Fibroblast of skin of left biceps (primary cell): Measurements from ENCODE around the gene POLR2L.

Experiments used
- DNase-seq, 2 experiments: peaks; one replicate each; pipeline ENCODE4 v3.0.0-alpha.2; 2013; ENCODE audit warnings: low read depth in 2 of 2

The POLR2L gene

DNA sequence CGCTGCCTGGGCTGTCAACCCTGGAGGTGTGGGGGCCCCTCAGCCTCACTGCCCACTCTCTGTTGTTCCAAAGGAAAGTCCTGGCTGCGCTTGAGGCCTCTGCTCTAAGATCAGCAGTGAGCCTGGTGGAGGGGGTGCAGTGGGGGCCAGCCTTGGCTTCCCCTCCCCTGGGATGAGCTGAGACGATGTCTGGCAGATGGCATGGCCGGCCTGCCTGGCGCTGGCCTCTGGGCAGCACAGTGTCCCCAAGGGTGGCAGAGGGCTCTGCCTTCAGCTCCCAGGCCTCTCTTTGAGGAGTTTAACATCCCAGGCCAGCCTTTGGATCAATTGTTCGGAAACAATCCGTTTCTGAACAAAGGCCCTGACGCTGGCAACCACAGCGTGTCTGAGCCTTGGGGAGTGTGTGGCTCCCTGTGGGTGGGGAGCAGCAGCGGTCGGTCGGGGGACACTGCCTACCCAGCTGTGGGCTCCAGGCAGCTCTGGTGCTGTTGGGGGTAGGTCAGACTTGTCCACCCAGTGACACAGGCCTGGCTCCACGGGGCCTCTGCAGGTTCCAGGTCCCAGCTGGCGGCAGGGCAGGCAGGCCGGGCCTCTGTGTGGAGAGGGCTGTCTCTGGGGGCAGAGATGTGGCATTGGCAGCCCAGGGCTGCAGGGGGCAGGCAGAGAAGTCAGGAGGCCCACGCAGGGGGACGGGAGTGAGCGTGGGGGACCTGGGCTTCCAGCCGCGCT, 12.4 kb upstream of the POLR2L start:
- no peak for DNase-seq

DNA sequence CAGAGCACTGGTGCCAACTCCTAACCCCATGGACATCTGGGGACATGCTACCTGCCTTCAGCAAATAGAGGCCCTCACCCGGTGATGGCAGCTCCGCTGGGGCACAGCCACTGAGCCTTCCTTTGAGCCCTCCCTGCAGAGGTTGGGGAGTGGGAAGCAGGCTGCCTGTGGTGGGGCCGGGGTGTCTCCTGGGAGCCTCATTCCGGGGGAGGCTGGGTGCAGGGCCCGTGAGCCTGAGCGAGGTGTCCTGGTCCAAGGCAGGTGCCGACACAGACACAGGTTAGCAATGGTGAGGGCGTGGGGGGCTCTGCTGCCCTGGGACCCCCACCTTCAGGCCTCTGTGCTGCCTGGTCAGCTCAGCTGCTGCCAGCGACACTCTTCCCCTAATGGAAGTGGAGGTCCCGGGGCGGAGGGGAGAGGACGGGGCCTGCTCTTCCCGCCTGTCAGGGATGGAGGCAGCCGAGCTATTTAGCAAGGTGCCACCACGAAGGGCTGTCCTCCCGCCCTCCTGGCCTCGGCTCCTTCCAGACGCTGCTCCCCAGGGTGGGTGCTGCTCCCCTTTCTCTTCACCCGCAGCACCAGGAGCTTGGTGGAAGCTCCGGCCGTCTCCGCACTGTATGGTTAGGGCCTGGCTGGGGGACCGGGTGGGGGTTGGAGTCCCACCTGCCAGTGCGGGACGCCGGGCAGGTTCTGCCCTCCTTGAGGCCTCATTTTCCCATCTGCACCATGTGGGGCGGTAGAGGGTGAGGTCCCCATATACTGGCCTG, 11.5 kb upstream of the POLR2L start:
- DNase-seq: no peak

GRCh38 chr11:852762-853161, 10.4 kb upstream of the POLR2L start:
- DNase-seq: no peak

DNA sequence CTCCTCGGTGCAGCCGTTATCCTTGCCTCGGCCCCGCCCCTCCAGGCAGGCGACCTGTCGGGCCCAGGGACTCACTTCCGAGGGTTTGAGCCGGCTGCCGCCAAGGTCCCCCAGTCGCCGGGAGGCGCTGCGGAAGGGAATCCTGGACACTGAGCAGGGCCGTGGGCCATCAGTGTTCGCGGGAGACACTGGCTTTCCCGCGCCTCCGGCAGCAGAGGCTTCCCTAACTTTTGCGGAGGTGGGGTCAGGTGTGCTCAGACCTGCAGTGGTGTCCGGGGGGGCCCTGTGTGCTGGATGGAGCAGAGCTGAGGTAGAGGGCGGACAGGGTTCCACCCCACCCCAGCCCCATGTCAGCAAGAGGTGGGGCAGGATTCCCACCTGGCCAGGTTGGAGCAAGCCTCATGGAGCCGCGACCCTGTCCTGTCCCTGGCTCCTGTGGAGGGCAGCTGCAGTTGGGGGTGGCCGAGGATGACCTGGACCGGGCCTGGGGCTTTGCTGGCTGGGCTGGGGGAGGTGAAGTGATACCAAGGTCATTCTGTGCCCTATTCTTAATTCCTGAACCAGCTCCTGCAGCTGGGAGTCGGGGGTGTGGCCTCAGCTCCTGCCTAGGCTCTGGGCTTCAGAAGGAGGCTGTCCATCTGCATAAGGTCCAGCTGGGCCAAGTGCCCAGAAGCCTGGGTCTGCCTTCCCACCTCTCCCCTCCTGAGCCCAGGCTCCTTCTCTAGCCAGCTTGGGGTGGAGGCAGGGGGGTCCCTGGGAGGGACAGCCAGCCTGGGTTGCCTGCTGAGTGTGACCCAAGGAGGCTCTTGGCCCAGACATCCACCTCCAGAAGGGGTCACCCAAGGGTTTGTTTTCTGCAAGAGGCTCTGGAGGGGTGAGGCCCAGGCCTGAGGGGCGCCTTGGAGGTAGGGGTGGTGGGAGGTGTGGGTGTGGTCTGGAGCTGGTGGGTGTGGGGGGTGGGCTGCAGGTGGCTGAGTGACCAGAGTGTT, 8.7 kb upstream of the POLR2L start:
- no peak for DNase-seq

DNA sequence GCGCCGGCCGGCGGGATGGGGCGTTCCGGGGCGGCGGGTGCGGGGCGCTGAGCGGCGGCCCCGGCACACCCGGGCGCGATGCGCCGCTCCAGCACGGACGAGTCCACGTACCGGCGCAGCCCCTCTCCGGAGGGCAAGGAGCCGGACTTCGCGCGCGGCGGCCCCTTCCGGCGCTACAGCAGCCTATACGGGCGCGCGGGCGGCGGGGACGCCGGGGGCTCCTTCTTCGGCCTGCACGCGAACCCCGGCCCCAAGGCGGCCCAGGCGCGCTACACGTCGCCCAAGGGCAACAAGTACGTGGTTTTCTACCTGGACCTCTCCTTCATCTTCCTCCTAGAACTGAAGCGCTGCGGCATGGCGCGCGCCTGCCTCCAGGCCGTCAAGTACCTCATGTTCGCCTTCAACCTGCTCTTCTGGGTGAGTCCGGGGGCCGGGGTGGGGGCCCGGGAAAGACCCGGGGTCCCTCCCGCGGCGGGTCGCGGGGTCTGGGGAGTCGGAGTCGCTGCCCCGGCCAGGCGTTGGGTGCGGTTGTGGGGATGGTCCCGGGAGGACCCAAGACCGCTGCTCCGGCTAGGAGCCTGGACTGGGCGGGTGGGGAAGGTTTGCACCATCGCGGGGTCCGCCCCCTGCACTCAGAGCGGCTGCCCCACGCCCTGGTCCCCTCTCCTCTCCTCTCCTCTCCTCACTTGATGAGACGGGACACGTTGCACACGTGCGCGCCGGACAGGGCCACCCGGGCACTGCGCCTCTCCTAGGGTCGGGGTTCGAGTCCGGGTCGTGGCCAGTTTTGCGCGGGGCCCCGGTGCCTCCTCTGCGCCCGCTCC, 7.8 kb upstream of the POLR2L start:
- DNase-seq: no peak

- DNase-seq: no peak
Observed at GRCh38 chr11:849104-849824, 6.9 kb upstream of the POLR2L start.

DNA sequence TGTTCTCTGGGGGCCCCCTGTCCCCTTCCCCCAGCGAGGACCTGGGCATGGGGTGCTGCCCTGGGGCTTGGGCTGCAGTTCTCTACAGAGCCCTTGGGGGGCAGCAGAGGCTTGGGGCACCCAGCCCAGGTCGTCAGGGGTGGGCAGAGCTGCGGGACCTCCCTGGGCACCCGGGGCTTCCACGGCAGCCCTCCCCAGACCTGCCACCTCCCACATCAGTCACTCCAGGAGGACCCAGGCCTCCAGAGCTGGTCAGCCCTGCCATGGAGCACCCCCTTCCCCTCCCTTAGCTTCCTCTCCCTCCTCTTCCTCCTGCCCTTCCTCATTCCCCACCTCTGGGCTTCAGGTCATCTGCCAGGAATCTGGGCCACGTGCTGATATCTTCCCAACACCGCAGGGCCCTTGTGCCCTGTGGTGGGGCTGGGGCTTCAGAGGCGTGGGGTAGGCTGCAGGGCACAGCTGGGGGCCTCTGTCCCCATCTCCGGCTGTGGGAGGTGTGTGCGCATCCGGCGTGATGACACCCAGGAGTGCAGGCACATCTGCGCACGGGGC, 6.1 kb upstream of the POLR2L start:
- no peak for DNase-seq

- DNase-seq: no peak
Observed at GRCh38 chr11:847876-848275, 5.5 kb upstream of the POLR2L start.

DNA sequence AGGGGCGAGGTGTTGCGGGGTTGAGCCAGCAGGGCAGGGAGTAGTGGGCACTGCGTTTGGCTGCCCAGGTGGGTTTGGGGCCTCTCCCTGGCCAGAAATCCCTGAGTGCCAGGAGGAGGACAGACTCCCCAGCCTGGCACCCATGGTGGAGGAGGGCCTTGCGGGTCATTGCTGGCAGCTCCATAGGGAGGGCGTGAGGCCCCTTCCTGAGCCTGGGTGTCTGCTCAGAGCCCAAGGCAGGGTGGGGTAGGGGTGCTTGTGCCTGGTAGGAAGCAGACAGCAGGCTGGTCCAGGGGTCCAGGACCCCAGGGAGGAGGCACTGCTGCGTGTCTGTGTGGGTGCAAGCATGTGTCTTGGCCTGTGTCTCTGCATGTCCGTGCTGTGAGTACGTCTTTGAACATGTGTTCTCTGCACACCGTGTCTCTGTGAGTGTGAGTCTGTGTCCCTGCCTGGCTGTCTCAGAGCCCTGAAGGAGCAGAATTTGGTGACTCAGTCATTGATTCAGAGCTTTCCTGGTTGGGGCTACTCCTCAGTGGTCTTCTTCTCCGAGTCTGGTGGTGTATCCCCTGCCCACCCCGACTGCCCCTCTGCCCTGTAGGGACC, 4.3 kb upstream of the POLR2L start:
- no peak for DNase-seq

- no peak for DNase-seq
Observed at GRCh38 chr11:845872-846495, 3.7 kb upstream of the POLR2L start.

DNA sequence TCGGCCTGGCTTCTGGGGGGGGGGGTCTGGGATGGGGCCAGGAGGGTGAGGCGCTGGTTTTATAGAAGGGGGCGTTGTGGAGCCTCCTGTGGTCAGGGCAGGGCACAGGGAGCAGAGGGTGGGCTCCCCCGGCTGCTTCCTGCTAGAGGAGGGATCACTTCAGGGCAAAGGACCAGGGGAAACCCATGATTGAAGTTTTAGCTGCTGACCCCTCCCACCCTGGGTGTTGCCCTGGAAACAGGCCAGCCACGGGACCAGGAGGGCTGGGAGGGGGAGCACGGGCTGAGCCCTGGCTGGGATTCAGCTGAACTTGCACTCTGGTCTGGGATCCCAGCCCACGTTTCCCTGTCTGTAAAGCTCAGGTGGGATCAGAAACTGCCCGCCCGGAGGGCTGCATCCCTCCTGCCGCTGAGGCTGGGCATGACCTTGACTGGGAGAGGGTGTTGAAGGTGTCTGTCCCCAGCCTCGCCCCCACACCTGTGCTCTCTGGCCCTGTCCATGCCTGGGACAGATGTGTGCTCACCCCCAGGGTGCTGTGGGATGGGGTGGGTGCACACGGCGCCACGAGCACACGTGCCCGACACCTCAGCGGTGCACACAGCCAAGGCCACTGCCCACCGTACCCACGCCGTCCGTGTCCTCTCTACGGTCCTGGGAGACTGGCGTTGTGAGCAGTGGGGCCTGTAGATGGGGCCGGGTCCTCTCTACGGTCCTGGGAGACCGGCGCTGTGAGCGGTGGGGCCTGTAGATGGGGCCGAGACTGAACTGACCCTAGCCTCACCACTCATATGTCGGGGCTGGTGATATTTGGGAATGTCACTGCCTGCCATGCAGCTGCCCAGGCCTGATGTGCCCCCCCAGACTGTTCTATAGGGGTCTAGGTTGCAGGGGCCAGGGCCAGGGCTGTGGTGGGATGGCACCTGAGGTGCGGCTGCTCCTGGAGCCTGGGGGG, 2.6 kb upstream of the POLR2L start:
- peak; percentile 68 to 76 for DNase-seq

DNA sequence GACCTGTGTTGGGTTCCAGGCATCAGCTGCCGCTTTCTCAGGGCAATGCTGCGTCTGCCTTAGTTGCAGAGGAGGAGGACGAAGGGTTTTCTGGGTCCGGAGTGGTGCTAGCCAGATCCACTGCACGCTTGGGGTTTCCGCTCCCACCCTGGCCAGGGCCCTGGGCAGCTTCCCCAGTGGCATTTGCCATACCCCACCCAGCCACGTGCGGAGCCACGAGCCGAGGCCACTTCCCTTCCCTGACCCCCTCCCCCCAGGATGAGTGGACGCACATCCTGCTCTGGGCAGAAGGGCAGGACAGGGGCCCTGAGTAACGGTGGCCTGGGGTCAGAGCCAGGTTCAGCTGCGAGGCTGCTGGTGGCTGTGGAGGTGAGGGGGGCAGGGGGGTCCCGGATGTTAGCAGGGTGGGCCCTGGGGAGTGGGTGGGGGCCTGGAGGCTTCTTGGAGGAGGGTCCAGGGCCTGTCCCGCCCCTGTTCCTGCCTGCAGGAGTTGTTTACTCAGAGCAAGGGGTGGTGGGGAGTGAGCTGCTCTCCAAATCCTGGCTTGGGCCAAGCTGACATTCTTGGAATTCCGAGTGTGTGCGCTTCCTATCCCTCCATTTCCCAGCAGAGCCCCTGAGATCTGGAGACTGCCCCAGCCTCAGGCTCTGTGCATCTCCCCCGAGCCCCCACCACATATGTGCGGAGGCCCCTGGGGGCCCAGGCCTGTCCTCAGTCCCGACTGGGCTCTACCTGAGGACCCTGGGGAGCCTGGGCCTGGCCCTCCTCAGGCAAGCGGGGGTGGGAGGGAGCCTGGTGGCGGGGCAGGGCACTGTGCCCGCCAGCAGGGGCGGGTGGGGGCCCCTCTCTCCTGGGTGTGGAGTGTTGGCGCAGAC, 1.7 kb upstream of the POLR2L start:
- peak; percentile 90 for DNase-seq

DNA sequence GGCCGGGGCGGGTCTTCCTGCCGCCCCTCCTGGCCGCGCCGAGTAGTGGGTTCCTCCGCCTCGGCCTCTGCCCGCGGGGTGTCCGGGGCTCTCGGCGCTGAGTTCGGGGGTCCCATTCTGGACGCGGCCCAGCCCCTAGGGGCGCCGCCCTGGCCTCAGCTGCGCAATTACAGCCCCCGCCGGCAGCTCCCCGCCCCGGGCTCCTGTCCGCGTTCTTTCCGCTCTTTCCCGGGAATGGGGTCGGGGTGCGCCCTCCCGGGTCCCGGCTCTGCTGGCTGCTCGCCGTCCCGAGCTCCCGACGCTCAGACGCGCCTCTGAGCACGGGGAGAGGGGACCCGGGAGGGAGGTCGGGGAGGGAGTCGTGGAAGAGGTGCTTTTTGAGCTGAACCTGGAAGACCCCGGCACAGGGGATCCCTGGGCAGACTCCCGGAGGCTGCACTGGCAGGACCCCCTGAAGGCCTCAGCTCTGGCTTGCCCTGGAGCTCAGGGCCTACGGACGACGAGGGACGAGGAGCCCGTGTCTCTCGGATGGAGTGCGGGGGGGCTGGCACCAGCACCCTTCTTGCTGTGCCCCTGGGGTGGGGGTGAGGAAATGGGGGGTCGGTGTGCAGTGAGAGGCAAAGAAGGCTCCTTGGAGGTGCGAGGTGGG, 881 bp upstream of the POLR2L start:
- no peak for DNase-seq

DNA sequence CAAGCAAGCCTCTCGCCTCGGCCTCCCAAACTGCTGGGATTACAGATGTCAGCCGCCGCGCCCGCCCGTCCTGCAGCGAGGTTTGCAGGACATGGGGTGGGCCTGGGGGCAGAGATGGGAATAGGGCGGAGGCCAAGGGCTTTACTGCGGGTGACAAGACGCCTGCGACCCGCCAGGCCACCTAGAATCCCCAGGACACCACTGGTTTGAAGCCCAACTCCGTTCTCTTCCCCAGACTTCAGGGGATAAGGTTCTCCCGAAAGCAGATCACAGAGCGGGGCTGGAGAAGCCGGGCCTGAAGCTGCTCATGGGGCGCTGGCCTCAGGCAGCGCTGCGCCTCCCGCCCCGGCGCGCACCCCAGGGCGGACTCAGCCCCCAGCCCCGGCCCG, 354 bp downstream of the POLR2L start:
- no peak for DNase-seq

DNA sequence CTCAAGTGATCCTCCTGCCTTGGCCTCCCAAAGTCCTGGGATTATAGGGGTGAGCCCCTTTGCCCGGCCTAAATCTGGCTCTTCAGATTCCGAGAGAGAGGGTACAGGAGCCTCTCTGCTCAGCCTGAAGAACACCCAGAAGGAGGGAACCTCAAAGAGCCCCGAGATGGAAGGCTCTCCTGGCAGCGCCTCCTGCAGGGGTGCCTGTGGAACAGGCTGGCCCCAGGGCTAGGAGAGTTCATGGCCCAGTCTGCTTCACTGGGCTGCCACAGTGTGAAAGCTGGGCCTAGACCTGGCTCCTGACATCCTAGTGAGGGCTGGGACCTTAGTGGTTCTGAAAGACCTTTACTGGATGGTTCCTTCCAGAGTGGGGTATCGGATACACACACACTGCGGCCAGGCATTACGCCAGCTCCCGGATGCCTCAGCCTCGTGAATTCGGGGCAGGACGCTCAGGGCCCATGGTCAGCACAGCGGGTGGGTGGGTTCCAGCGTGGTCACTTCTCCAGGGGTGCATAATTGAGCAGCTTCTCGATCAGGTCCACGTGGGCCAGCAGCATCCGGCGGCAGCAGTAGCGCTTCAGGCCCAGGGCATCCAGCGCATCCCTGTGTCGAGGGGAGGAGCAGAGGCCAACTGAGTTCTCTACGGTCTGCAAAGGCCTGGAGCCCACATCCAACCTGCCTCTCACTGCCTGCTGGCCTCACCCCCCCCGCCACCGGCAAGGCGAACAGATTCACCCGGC, 2.3 kb downstream of the POLR2L start:
- no peak for DNase-seq

GRCh38 chr11:839280-839623, 3.1 kb downstream of the POLR2L start:
- DNase-seq: no peak
